HepG2 (cell line): ENCODE measurements around the gene CDH2. TPM values are rescaled to one million over a fixed set of nuclear protein-coding genes. Genes with fewer than 3 reads are reported as not detected.
A peak's percentile ranks its signal among the peaks of the same experiment; 100 is the strongest.

Experiments used
- CEBPG ChIP-seq: IDR thresholded peaks from 2 replicates; pipeline ENCODE4 v1.6.1; 2016
- CHD4 ChIP-seq: fragments of 200-600 bp; sonication (generic); IDR thresholded peaks from 2 replicates; pipeline ENCODE4 v1.7.0; 2017; ENCODE audit warnings: mild to moderate bottlenecking, low read length, borderline replicate concordance
- FOXM1 ChIP-seq: sonication (generic); formaldehyde crosslinking; IDR thresholded peaks from 2 replicates; pipeline ENCODE4 v1.5.0; 2020; ENCODE audit warnings: missing genetic modification reagents
- GATA4 ChIP-seq: sonication (generic); IDR thresholded peaks from 2 replicates; pipeline ENCODE4 v1.6.1; 2016; ENCODE audit warnings: antibody characterized with exemption, low read depth, borderline replicate concordance
- HNF4A ChIP-seq: sonication (generic); formaldehyde crosslinking; IDR thresholded peaks from 2 replicates; pipeline ENCODE4 v1.4.0; 2020; ENCODE audit warnings: missing genetic modification reagents
- MAFF ChIP-seq: IDR thresholded peaks from 2 replicates; pipeline ENCODE4 v1.6.1; 2011; ENCODE audit warnings: low read depth, low read length, improper control_type of control experiment
- MEIS2 ChIP-seq: sonication (generic); formaldehyde crosslinking; IDR thresholded peaks from 2 replicates; pipeline ENCODE4 v1.9.0; 2021; ENCODE audit warnings: mild to moderate bottlenecking, missing genetic modification reagents
- SOX13 ChIP-seq, 3 experiments: fragments of 450-650 bp in 1 of 3; sonication (generic) in 1 of 3; formaldehyde crosslinking in 1 of 3; IDR thresholded peaks in 2 of 3; conservative IDR thresholded peaks in 1 of 3; 2 replicates each; pipeline versions ENCODE4 v1.5.0 to v1.6.1; 2016 to 2020; ENCODE audit warnings: antibody characterized with exemption in 1 of 3, mild to moderate bottlenecking in 1 of 3, missing compliant biosample characterization in 1 of 3, missing genetic modification reagents in 1 of 3, moderate library complexity in 1 of 3
- ZFP37 ChIP-seq: sonication (generic); formaldehyde crosslinking; IDR thresholded peaks from 2 replicates; pipeline ENCODE4 v1.4.0; 2020; ENCODE audit warnings: missing genetic modification reagents, borderline replicate concordance
- ZNF24 ChIP-seq: fragments of 450-650 bp; IDR thresholded peaks from 2 replicates; pipeline ENCODE4 v1.6.1; 2017; ENCODE audit warnings: antibody characterized with exemption, mild to moderate bottlenecking
- ZNF446 ChIP-seq: sonication (generic); formaldehyde crosslinking; IDR thresholded peaks from 2 replicates; pipeline ENCODE4 v1.5.0; 2020; ENCODE audit warnings: mild to moderate bottlenecking, missing genetic modification reagents
- ZNF83 ChIP-seq: sonication (generic); formaldehyde crosslinking; IDR thresholded peaks from 2 replicates; pipeline ENCODE4 v1.4.0; 2020; ENCODE audit warnings: missing genetic modification reagents, mild to moderate bottlenecking, borderline replicate concordance
- polyA plus RNA-seq, 8 experiments: library from polyadenylated mRNA; depleted of rRNA in 3 of 8; stranded (reverse) in 7 of 8; unstranded in 1 of 8; fragments of >200 nt; fragmentation: Illumina TruSeq in 4 of 8; extraction: Trizol in 4 of 8; gene quantifications; 2 replicates each; pipeline versions ENCODE4 v1.2.1 to v1.2.3, GENCODE V29; 2011 to 2016; ENCODE audit warnings: low read depth in 4 of 8, missing spikeins in 1 of 8, mixed read lengths in 1 of 8; ENCODE audit not compliant: insufficient read depth in 1 of 8
- total RNA-seq, 5 experiments: library from RNA; depleted of rRNA; stranded (reverse); fragments of >200 nt; fragmentation: Illumina TruSeq; extraction: Trizol; gene quantifications; 2 replicates each; pipeline ENCODE4 v1.2.3, GENCODE V29; 2016; ENCODE audit warnings: low read depth in 1 of 5
- TF ChIP-seq, protein P1 (sequence below): sonication (generic); formaldehyde crosslinking; IDR thresholded peaks from 2 replicates; pipeline ENCODE4 v1.8.0; 2022; ENCODE audit warnings: missing genetic modification reagents, mild to moderate bottlenecking, borderline replicate concordance
- TF ChIP-seq, protein P2 (sequence below): sonication (generic); formaldehyde crosslinking; IDR thresholded peaks from 2 replicates; pipeline ENCODE4 v1.5.0; 2020; ENCODE audit warnings: mild to moderate bottlenecking, missing genetic modification reagents, borderline replicate concordance
- TF ChIP-seq, protein P3 (sequence below): sonication (generic); formaldehyde crosslinking; IDR thresholded peaks from 2 replicates; pipeline ENCODE4 v1.4.0; 2020; ENCODE audit warnings: missing genetic modification reagents
- TF ChIP-seq, protein P4 (sequence below): sonication (generic); formaldehyde crosslinking; IDR thresholded peaks from 2 replicates; pipeline ENCODE4 v1.8.1; 2023; ENCODE audit warnings: mild to moderate bottlenecking, missing genetic modification reagents, borderline replicate concordance

Gene CDH2
- total and polyA plus RNA-seq, 2 of the 13 experiments (the other 11 are each of a cell fraction or from before 2014, with no cell fraction given) = 18.6 to 36.1 TPM

DNA sequence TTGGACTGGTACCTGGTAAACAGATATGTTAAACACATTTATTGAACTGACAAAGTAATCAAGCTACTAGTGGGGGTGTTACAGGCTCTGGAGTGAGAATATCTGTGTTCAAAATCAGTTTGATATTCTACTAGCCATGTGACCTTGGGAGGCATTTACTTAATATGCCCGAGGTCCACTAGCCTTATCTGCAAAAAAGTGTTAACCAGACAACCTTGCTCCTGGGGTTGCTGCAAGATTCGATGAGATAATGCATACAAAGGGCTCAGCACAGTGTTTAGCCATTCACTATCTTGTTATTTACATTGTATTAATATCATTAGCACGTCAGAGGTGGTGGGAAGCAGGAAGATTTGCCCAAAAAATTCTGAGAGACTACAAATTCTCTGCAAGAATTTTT, 103.3 kb downstream of the CDH2 start (continued):
- TF ChIP-seq, protein P1, sequence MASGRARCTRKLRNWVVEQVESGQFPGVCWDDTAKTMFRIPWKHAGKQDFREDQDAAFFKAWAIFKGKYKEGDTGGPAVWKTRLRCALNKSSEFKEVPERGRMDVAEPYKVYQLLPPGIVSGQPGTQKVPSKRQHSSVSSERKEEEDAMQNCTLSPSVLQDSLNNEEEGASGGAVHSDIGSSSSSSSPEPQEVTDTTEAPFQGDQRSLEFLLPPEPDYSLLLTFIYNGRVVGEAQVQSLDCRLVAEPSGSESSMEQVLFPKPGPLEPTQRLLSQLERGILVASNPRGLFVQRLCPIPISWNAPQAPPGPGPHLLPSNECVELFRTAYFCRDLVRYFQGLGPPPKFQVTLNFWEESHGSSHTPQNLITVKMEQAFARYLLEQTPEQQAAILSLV = no peak
- TF ChIP-seq ZNF24 (no peak), FOXM1 (CRISPR knock-in tag) (no peak), CHD4 (no peak), GATA4 (0 out of 2 replicates have a peak, but pooled peaks have one; percentile 26), MEIS2 (CRISPR knock-in tag) (no peak), ZFP37 (no peak), HNF4A (peak; percentile 55; the same call in 1 of the 2 replicates), ZNF446 (CRISPR knock-in tag) (no peak), ZNF83 (CRISPR knock-in tag) (no peak), SOX13 (IDR thresholded peaks at IDR 0.05) (no peak), SOX13 (CRISPR knock-in tag; conservative IDR thresholded peaks at IDR 0.05 in 1 of 2, IDR thresholded peaks at IDR 0.05 in 1 of 2) (peak in 1 of 2 experiments; percentile 47; a peak in 2 of 4 replicates), MAFF (no peak), CEBPG (CRISPR knock-in tag) (0 out of 2 replicates have a peak, but pooled peaks have one; percentile 17)
- TF ChIP-seq, protein P2, sequence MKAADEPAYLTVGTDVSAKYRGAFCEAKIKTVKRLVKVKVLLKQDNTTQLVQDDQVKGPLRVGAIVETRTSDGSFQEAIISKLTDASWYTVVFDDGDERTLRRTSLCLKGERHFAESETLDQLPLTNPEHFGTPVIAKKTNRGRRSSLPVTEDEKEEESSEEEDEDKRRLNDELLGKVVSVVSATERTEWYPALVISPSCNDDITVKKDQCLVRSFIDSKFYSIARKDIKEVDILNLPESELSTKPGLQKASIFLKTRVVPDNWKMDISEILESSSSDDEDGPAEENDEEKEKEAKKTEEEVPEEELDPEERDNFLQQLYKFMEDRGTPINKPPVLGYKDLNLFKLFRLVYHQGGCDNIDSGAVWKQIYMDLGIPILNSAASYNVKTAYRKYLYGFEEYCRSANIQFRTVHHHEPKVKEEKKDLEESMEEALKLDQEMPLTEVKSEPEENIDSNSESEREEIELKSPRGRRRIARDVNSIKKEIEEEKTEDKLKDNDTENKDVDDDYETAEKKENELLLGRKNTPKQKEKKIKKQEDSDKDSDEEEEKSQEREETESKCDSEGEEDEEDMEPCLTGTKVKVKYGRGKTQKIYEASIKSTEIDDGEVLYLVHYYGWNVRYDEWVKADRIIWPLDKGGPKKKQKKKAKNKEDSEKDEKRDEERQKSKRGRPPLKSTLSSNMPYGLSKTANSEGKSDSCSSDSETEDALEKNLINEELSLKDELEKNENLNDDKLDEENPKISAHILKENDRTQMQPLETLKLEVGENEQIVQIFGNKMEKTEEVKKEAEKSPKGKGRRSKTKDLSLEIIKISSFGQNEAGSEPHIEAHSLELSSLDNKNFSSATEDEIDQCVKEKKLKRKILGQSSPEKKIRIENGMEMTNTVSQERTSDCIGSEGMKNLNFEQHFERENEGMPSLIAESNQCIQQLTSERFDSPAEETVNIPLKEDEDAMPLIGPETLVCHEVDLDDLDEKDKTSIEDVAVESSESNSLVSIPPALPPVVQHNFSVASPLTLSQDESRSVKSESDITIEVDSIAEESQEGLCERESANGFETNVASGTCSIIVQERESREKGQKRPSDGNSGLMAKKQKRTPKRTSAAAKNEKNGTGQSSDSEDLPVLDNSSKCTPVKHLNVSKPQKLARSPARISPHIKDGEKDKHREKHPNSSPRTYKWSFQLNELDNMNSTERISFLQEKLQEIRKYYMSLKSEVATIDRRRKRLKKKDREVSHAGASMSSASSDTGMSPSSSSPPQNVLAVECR (CRISPR knock-in tag) = no peak
- TF ChIP-seq, protein P3, sequence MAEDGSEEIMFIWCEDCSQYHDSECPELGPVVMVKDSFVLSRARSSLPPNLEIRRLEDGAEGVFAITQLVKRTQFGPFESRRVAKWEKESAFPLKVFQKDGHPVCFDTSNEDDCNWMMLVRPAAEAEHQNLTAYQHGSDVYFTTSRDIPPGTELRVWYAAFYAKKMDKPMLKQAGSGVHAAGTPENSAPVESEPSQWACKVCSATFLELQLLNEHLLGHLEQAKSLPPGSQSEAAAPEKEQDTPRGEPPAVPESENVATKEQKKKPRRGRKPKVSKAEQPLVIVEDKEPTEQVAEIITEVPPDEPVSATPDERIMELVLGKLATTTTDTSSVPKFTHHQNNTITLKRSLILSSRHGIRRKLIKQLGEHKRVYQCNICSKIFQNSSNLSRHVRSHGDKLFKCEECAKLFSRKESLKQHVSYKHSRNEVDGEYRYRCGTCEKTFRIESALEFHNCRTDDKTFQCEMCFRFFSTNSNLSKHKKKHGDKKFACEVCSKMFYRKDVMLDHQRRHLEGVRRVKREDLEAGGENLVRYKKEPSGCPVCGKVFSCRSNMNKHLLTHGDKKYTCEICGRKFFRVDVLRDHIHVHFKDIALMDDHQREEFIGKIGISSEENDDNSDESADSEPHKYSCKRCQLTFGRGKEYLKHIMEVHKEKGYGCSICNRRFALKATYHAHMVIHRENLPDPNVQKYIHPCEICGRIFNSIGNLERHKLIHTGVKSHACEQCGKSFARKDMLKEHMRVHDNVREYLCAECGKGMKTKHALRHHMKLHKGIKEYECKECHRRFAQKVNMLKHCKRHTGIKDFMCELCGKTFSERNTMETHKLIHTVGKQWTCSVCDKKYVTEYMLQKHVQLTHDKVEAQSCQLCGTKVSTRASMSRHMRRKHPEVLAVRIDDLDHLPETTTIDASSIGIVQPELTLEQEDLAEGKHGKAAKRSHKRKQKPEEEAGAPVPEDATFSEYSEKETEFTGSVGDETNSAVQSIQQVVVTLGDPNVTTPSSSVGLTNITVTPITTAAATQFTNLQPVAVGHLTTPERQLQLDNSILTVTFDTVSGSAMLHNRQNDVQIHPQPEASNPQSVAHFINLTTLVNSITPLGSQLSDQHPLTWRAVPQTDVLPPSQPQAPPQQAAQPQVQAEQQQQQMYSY (CRISPR knock-in tag) = no peak
- TF ChIP-seq, protein P4, sequence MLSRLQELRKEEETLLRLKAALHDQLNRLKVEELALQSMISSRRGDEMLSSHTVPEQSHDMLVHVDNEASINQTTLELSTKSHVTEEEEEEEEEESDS (CRISPR knock-in tag) = no peak
